ENCODE results near the gene TRIM33.

- no peak for TF ChIP-seq CTCF (optimal IDR thresholded peaks at IDR 0.05 in 1 of 3, IDR thresholded peaks at IDR 0.05 in 1 of 3, conservative IDR thresholded peaks at IDR 0.05 in 1 of 3; ENCODE audit: extremely low read depth in 1 of 3, insufficient read depth in 2 of 3, low read length in 3 of 3)
- no peak for TF ChIP-seq EZH2 (IDR thresholded peaks at IDR 0.05; ENCODE audit: low read length)
Observed at GRCh38 chr1:114427612-114428011, 83.4 kb downstream of the TRIM33 start.
